ENCODE results near the gene NRM. TPM values are rescaled to one million over a fixed set of nuclear protein-coding genes. Genes with fewer than 3 reads are reported as not detected.

The NRM gene
- total RNA-seq, 2 experiments from 2014 or later: 18.6 to 36.7 TPM

GRCh38 chr6:30641048-30641447 lies 49.7 kb downstream of the NRM start:
- Histone ChIP-seq H3K4me2 (ENCODE audit: low read length) (no peak overlapping the region), H3K79me2 (ENCODE audit: insufficient read depth, low read depth, low read length) (peaks cover 1% of the 10 kb centered on the region; the same call in 1 of the 2 replicates), H2AFZ (ENCODE audit: low read length) (no peak overlapping the region), H4K20me1 (ENCODE audit: insufficient read depth, low read length) (no peaks in the 10 kb centered on the region; the same call in 1 of the 2 replicates), H3K27ac (ENCODE audit: low read depth, low read length, poor library complexity, severe bottlenecking) (no peak overlapping the region), H3K9me2 (ENCODE audit: insufficient read depth, low read length) (no peaks in the 10 kb centered on the region), H3K9me3 (ENCODE audit: low read length) (no peaks in the 10 kb centered on the region), H3K36me3 (ENCODE audit: insufficient read depth, low read length) (peaks cover 12% of the 10 kb centered on the region), H3K4me1 (ENCODE audit: insufficient read depth, low read length, poor library complexity, severe bottlenecking) (peaks cover 4% of the 10 kb centered on the region), H3K4me3 (ENCODE audit: low read depth, low read length, poor library complexity, severe bottlenecking) (no peak overlapping the region)
- CTCF ChIA-PET (ENCODE audit: unreplicated experiment): no interaction called here
- POLR2A ChIA-PET: interaction anchor here (0.9 to 1.1 kb wide), 4 partner anchors 13 to 31 kb away, joined by 3 to 5 read pairs (median 4); partner anchors contain the start of genes ATAT1, DHX16 and MRPS18B
- BruUV-seq (replicated peaks): no TSS peak
- peak; percentile 8 for DNase-seq (ENCODE audit: low spot score)
- intact Hi-C loops (cut with micrococcal nuclease; ENCODE audit: unreplicated experiment): no loop called here
- TF ChIP-seq CTCF (conservative IDR thresholded peaks at IDR 0.05; ENCODE audit: low read length): no peak
- TF ChIP-seq EZH2phosphoT487 (IDR thresholded peaks at IDR 0.05; ENCODE audit: borderline replicate concordance, low read depth, low read length): no peak

GRCh38 chr6:30640481-30640880 lies 50.3 kb downstream of the NRM start:
- H3K4me1 ChIP-seq (ENCODE audit: insufficient read depth, low read length, poor library complexity, severe bottlenecking): no peaks in the 10 kb centered on the region
- H2AFZ ChIP-seq (ENCODE audit: low read length): no peak overlapping the region
- H3K4me3 ChIP-seq (ENCODE audit: low read depth, low read length, poor library complexity, severe bottlenecking): no peak overlapping the region
- H3K36me3 ChIP-seq (ENCODE audit: insufficient read depth, low read length): peaks cover 12% of the 10 kb centered on the region
- no peaks in the 10 kb centered on the region for H4K20me1 ChIP-seq (ENCODE audit: insufficient read depth, low read length)
- H3K4me2 ChIP-seq (ENCODE audit: low read length): no peak overlapping the region
- H3K9me2 ChIP-seq (ENCODE audit: insufficient read depth, low read length): no peaks in the 10 kb centered on the region
- TF ChIP-seq EZH2phosphoT487 (IDR thresholded peaks at IDR 0.05; ENCODE audit: borderline replicate concordance, low read depth, low read length): no peak
- peak; percentile 39; the same call in 1 of the 2 replicates for TF ChIP-seq CTCF (conservative IDR thresholded peaks at IDR 0.05; ENCODE audit: low read length)
- intact Hi-C loops (cut with micrococcal nuclease; ENCODE audit: unreplicated experiment): no loop called here
- POLR2A ChIA-PET: interaction anchor here (1.1 kb wide), 2 partner anchors 12 to 22 kb away, joined by 3 to 4 read pairs; partner anchors contain the start of gene MRPS18B
- no peaks in the 10 kb centered on the region for H3K79me2 ChIP-seq (ENCODE audit: insufficient read depth, low read depth, low read length)
- no peaks in the 10 kb centered on the region for H3K9me3 ChIP-seq (ENCODE audit: low read length)
- CTCF ChIA-PET (ENCODE audit: unreplicated experiment): no interaction called here
- BruUV-seq (replicated peaks): no TSS peak
- no peak overlapping the region for H3K27ac ChIP-seq (ENCODE audit: low read depth, low read length, poor library complexity, severe bottlenecking)
- no peak for DNase-seq (ENCODE audit: low spot score)

Small RNA genes lying within 50 kb of the gene (small RNA-seq; reads per million reads assigned to genes)
- not detected for gene RF00019

Other genes starting within 250 kb of the NRM start
- 131 and 156 TPM in 2 replicates for gene HLA-E, start 201.5 kb downstream of the NRM start, total RNA-seq (2014; rRNA removed; shearing (Covaris generic))
- 123 and 151 TPM in 2 replicates for gene HLA-E, start 201.5 kb downstream of the NRM start, total RNA-seq (2022)
- gene GNL1, start 134.5 kb downstream of the NRM start, total RNA-seq (2014; rRNA removed; shearing (Covaris generic)): 51.2 and 66.4 TPM in 2 replicates
- 114 and 116 TPM in 2 replicates for gene GNL1, start 134.5 kb downstream of the NRM start, total RNA-seq (2022)
- gene PRR3, start 133.7 kb downstream of the NRM start, total RNA-seq (2014; rRNA removed; shearing (Covaris generic)): 16.7 and 25.2 TPM in 2 replicates
- 34.9 and 36.3 TPM in 2 replicates for gene PRR3, start 133.7 kb downstream of the NRM start, total RNA-seq (2022)
- gene ABCF1, start 119.5 kb downstream of the NRM start, total RNA-seq (2014; rRNA removed; shearing (Covaris generic)): 53.0 and 126 TPM in 2 replicates
- gene ABCF1, start 119.5 kb downstream of the NRM start, total RNA-seq (2022): 83.1 and 86.7 TPM in 2 replicates
- gene PPP1R10, start 73.7 kb downstream of the NRM start, total RNA-seq (2014; rRNA removed; shearing (Covaris generic)): 103 and 126 TPM in 2 replicates
- gene PPP1R10, start 73.7 kb downstream of the NRM start, total RNA-seq (2022): 150 and 155 TPM in 2 replicates
- 44.2 and 59.0 TPM in 2 replicates for gene MRPS18B, start 73.1 kb downstream of the NRM start, total RNA-seq (2014; rRNA removed; shearing (Covaris generic))
- 77.3 and 79.6 TPM in 2 replicates for gene MRPS18B, start 73.1 kb downstream of the NRM start, total RNA-seq (2022)
- 4.7 and 10.4 TPM in 2 replicates for gene ATAT1, start 64.1 kb downstream of the NRM start, total RNA-seq (2014; rRNA removed; shearing (Covaris generic))
- 17.8 and 19.6 TPM in 2 replicates for gene ATAT1, start 64.1 kb downstream of the NRM start, total RNA-seq (2022)
- gene C6orf136, start 43.9 kb downstream of the NRM start, total RNA-seq (2014; rRNA removed; shearing (Covaris generic)): 9.1 and 14.7 TPM in 2 replicates
- 26.7 and 29.5 TPM in 2 replicates for gene C6orf136, start 43.9 kb downstream of the NRM start, total RNA-seq (2022)
- 27.1 and 30.5 TPM in 2 replicates for gene DHX16, start 18.0 kb downstream of the NRM start, total RNA-seq (2014; rRNA removed; shearing (Covaris generic))
- gene DHX16, start 18.0 kb downstream of the NRM start, total RNA-seq (2022): 32.1 and 37.5 TPM in 2 replicates
- gene PPP1R18, start 4.3 kb downstream of the NRM start, total RNA-seq (2014; rRNA removed; shearing (Covaris generic)): 65.2 and 66.9 TPM in 2 replicates
- gene PPP1R18, start 4.3 kb downstream of the NRM start, total RNA-seq (2022): 106 and 109 TPM in 2 replicates
- gene MDC1, start 26.3 kb upstream of the NRM start, total RNA-seq (2014; rRNA removed; shearing (Covaris generic)): 35.0 and 41.6 TPM in 2 replicates
- 107 and 133 TPM in 2 replicates for gene MDC1, start 26.3 kb upstream of the NRM start, total RNA-seq (2022)
- gene TUBB, start 29.4 kb upstream of the NRM start, total RNA-seq (2014; rRNA removed; shearing (Covaris generic)): 1,287 and 1,346 TPM in 2 replicates
- gene TUBB, start 29.4 kb upstream of the NRM start, total RNA-seq (2022): 1,244 and 1,350 TPM in 2 replicates
- gene FLOT1, start 51.7 kb upstream of the NRM start, total RNA-seq (2014; rRNA removed; shearing (Covaris generic)): 66.7 and 70.7 TPM in 2 replicates
- 108 and 117 TPM in 2 replicates for gene FLOT1, start 51.7 kb upstream of the NRM start, total RNA-seq (2022)
- gene IER3, start 53.6 kb upstream of the NRM start, total RNA-seq (2014; rRNA removed; shearing (Covaris generic)): 0.51 and 2.8 TPM in 2 replicates
- 1.3 and 1.6 TPM in 2 replicates for gene IER3, start 53.6 kb upstream of the NRM start, total RNA-seq (2022)
- 14.0 and 15.4 TPM in 2 replicates for gene DDR1, start 193.5 kb upstream of the NRM start, total RNA-seq (2014; rRNA removed; shearing (Covaris generic))
- 24.6 and 30.3 TPM in 2 replicates for gene DDR1, start 193.5 kb upstream of the NRM start, total RNA-seq (2022)
- gene GTF2H4, start 217.2 kb upstream of the NRM start, total RNA-seq (2014; rRNA removed; shearing (Covaris generic)): 30.5 and 38.4 TPM in 2 replicates
- gene GTF2H4, start 217.2 kb upstream of the NRM start, total RNA-seq (2022): 45.8 and 48.7 TPM in 2 replicates
- 71.4 and 81.8 TPM in 2 replicates for gene VARS2, start 223.3 kb upstream of the NRM start, total RNA-seq (2014; rRNA removed; shearing (Covaris generic))
- 98.9 and 105 TPM in 2 replicates for gene VARS2, start 223.3 kb upstream of the NRM start, total RNA-seq (2022)
- not detected in 2 replicates for gene SFTA2, start 241.2 kb upstream of the NRM start, total RNA-seq (2014; rRNA removed; shearing (Covaris generic))
- gene SFTA2, start 241.2 kb upstream of the NRM start, total RNA-seq (2022): not detected in 2 replicates
- not detected in 2 replicates for gene MUCL3, start 250.0 kb upstream of the NRM start, total RNA-seq (2014; rRNA removed; shearing (Covaris generic))
- not detected in 2 replicates for gene MUCL3, start 250.0 kb upstream of the NRM start, total RNA-seq (2022)